Measurements from ENCODE around the gene FOS.
"Not testable (repeated sequence)": the region's sequence is repeated elsewhere in the genome, so short reads cannot be mapped to it uniquely, and the experiment has no call there.

DNA sequence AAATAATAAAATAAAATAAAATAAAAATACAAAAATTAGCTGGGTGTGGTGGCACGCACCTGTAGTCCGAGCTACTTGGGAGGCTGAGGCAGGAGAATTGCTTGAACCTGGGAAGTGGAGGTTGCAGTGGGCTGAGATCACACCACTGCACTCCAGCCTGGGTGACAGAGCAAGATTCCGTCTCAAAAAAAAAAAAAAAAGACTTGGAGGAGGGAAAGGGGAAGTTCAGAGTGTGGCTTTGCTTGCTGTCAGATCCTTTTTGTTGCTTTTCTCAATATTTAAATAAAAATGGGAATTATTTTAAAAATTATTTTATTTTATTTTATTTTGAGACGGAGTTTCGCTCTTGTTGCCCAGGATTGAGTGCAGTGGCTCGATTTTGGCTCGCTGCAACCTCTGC is 43.4 kb upstream of the FOS start:
- TF ChIP-seq ARNTL (CRISPR knock-in tag; IDR thresholded peaks at IDR 0.05; ENCODE audit: borderline replicate concordance, low read depth); ZNF565 (CRISPR knock-in tag; conservative IDR thresholded peaks at IDR 0.05; ENCODE audit: low read depth); CSDC2 (CRISPR knock-in tag; IDR thresholded peaks at IDR 0.05): not testable (repeated sequence)
- TF ChIP-seq, protein P1, sequence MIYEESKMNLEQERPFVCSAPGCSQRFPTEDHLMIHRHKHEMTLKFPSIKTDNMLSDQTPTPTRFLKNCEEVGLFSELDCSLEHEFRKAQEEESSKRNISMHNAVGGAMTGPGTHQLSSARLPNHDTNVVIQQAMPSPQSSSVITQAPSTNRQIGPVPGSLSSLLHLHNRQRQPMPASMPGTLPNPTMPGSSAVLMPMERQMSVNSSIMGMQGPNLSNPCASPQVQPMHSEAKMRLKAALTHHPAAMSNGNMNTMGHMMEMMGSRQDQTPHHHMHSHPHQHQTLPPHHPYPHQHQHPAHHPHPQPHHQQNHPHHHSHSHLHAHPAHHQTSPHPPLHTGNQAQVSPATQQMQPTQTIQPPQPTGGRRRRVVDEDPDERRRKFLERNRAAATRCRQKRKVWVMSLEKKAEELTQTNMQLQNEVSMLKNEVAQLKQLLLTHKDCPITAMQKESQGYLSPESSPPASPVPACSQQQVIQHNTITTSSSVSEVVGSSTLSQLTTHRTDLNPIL (CRISPR knock-in tag; IDR thresholded peaks at IDR 0.05; ENCODE audit: low read depth) = not testable (repeated sequence)
- TF ChIP-seq, protein P2, sequence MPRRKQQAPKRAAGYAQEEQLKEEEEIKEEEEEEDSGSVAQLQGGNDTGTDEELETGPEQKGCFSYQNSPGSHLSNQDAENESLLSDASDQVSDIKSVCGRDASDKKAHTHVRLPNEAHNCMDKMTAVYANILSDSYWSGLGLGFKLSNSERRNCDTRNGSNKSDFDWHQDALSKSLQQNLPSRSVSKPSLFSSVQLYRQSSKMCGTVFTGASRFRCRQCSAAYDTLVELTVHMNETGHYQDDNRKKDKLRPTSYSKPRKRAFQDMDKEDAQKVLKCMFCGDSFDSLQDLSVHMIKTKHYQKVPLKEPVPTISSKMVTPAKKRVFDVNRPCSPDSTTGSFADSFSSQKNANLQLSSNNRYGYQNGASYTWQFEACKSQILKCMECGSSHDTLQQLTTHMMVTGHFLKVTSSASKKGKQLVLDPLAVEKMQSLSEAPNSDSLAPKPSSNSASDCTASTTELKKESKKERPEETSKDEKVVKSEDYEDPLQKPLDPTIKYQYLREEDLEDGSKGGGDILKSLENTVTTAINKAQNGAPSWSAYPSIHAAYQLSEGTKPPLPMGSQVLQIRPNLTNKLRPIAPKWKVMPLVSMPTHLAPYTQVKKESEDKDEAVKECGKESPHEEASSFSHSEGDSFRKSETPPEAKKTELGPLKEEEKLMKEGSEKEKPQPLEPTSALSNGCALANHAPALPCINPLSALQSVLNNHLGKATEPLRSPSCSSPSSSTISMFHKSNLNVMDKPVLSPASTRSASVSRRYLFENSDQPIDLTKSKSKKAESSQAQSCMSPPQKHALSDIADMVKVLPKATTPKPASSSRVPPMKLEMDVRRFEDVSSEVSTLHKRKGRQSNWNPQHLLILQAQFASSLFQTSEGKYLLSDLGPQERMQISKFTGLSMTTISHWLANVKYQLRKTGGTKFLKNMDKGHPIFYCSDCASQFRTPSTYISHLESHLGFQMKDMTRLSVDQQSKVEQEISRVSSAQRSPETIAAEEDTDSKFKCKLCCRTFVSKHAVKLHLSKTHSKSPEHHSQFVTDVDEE (CRISPR knock-in tag; IDR thresholded peaks at IDR 0.05) = not testable (repeated sequence)

Data from SK-N-SH treated with all-trans-retinoic acid at 6 μM for 48 hours (cell line).